Ishikawa (cell line): ENCODE results near the gene RYR3.

ENCODE experiments used
- CEBPB ChIP-seq: IDR thresholded peaks from 2 replicates; pipeline ENCODE4 v1.6.1; 2012
- CREB1 ChIP-seq: IDR thresholded peaks from 2 replicates; pipeline ENCODE4 v1.6.1; 2012; ENCODE audit warnings: low read depth
- EGR1 ChIP-seq: IDR thresholded peaks from 2 replicates; pipeline ENCODE4 v1.6.1; 2012
- EP300 ChIP-seq: IDR thresholded peaks from 2 replicates; pipeline ENCODE4 v1.6.1; 2012; ENCODE audit warnings: borderline replicate concordance
- FOXM1 ChIP-seq: IDR thresholded peaks from 2 replicates; pipeline ENCODE4 v1.6.1; 2012; ENCODE audit warnings: low read depth, borderline replicate concordance
- NFIC ChIP-seq: IDR thresholded peaks from 2 replicates; pipeline ENCODE4 v1.6.1; 2012
- RAD21 ChIP-seq: IDR thresholded peaks from 2 replicates; pipeline ENCODE4 v1.6.1; 2012; ENCODE audit warnings: low read depth
- REST ChIP-seq: IDR thresholded peaks from 2 replicates; pipeline ENCODE4 v1.6.1; 2012; ENCODE audit warnings: low read depth, mild to moderate bottlenecking
- TAF1 ChIP-seq: IDR thresholded peaks from 2 replicates; pipeline ENCODE4 v1.6.1; 2012; ENCODE audit warnings: low read depth, mild to moderate bottlenecking
- TCF12 ChIP-seq: IDR thresholded peaks from 2 replicates; pipeline ENCODE4 v1.6.1; 2012; ENCODE audit warnings: low read depth
- TEAD4 ChIP-seq: IDR thresholded peaks from 2 replicates; pipeline ENCODE4 v1.6.1; 2012
- USF1 ChIP-seq: IDR thresholded peaks from 2 replicates; pipeline ENCODE4 v1.6.1; 2012
- YY1 ChIP-seq: IDR thresholded peaks from 2 replicates; pipeline ENCODE4 v1.6.1; 2012; ENCODE audit warnings: low read depth
- ZBTB7A ChIP-seq: IDR thresholded peaks from 2 replicates; pipeline ENCODE4 v1.6.1; 2012; ENCODE audit warnings: low read depth
- TF ChIP-seq, protein P1 (sequence below): IDR thresholded peaks from 2 replicates; pipeline ENCODE4 v1.6.1; 2012

Gene RYR3

DNA sequence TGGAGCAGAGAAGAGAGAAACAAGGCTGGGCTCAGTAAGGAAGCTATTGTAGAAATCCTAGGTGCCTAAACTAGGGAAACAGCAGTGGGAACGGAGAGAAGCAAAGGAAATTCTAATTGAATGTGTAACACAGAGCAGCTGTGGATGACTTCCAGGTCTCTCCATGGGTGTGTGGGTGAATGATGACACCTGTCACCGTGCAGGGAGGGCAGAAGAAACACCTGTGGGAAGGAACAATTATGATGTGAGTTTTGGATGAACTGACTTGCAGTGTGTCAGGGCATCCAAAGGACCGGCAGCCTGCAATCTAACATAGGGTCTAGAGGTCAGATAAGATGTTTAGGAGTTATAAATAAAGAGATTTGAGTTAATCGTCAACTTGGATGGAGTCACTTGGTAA is 144.2 kb downstream of the RYR3 start:
- TF ChIP-seq EGR1 (no peak), CREB1 (no peak), USF1 (no peak), FOXM1 (no peak), EP300 (no peak), TAF1 (no peak), ZBTB7A (no peak), RAD21 (no peak), CEBPB (no peak), TCF12 (no peak), YY1 (no peak), TEAD4 (no peak)
- TF ChIP-seq, protein P1, sequence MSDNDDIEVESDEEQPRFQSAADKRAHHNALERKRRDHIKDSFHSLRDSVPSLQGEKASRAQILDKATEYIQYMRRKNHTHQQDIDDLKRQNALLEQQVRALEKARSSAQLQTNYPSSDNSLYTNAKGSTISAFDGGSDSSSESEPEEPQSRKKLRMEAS = no peak

GRCh38 chr15:33458421-33458820 is 147.7 kb downstream of the RYR3 start:
- TF ChIP-seq NFIC = no peak
- no peak for TF ChIP-seq YY1
- TF ChIP-seq USF1 = no peak
- TF ChIP-seq TCF12 = no peak
- no peak for TF ChIP-seq EGR1
- TF ChIP-seq, protein P1 = no peak
- no peak for TF ChIP-seq TEAD4
- no peak for TF ChIP-seq REST
- TF ChIP-seq EP300 = no peak
- no peak for TF ChIP-seq CREB1
- TF ChIP-seq CEBPB = no peak
- TF ChIP-seq TAF1 = no peak
- TF ChIP-seq RAD21 = no peak
- TF ChIP-seq ZBTB7A = no peak
- TF ChIP-seq FOXM1 = no peak

DNA sequence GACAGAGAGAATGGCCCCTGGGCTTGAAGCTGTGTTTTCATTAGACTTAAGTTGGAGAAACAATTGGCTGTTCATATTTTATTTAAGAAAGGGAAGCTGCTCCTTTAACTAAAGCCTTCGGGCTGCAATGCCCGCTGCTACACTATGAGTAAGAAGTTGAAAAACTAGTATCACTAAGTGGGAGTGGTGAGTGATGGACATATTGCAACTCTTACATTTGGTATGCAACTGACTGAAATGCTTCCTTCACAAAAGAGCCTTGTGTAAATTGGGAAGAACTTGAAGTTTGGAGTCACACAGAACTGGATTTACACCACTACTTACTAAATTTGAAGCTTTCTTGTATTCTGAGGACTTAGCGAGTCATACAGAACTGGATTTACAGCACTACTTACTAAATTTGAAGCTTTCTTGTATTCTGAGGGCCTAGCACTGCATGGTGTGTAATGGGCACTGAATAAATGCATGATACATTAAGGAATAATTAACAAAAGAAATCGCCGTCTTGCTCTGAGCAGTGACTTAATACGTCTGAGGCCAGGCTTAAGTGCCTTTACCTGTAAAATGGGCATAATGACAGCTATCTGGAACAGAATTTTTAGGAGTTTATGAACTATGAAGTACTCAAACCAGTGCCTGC is 149.5 kb downstream of the RYR3 start:
- no peak for TF ChIP-seq CREB1
- TF ChIP-seq TCF12 = no peak
- no peak for TF ChIP-seq USF1
- no peak for TF ChIP-seq ZBTB7A
- TF ChIP-seq YY1 = no peak
- no peak for TF ChIP-seq FOXM1
- no peak for TF ChIP-seq CEBPB
- no peak for TF ChIP-seq TAF1
- no peak for TF ChIP-seq REST
- TF ChIP-seq EP300 = no peak
- TF ChIP-seq NFIC = no peak

DNA sequence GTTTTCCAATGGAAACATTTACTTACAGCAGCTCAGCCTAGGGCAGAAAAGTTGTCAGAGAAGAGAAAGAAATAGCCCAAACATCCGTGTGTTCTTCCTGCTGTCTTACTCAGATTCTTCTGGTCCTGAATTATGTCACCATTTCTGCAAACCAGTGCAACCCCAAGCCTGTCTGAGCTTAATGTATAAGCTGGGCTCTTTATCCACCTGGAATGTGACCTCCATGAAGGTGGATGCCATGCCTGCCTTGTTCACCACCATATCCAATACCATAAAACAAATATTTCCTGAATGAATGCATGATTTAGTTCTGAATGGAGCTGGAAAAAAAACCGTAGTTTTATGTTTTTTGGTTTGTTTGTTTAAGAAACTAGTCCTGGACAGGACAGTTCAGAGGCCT is 150.9 kb downstream of the RYR3 start:
- no peak for TF ChIP-seq CEBPB
- no peak for TF ChIP-seq ZBTB7A
- no peak for TF ChIP-seq EP300

- TF ChIP-seq TCF12 (no peak), EGR1 (no peak), REST (no peak), CREB1 (no peak), TEAD4 (no peak), NFIC (no peak), ZBTB7A (no peak), CEBPB (no peak), RAD21 (no peak), YY1 (no peak), EP300 (no peak), TAF1 (no peak), USF1 (no peak), FOXM1 (no peak)
- TF ChIP-seq, protein P1 = no peak
Observed at GRCh38 chr15:33467146-33467815, 156.5 kb downstream of the RYR3 start.
